ENCODE data around the gene GPR176. TPM values are rescaled to one million over a fixed set of nuclear protein-coding genes. Genes with fewer than 3 reads are reported as not detected.

GPR176 gene, protein sequence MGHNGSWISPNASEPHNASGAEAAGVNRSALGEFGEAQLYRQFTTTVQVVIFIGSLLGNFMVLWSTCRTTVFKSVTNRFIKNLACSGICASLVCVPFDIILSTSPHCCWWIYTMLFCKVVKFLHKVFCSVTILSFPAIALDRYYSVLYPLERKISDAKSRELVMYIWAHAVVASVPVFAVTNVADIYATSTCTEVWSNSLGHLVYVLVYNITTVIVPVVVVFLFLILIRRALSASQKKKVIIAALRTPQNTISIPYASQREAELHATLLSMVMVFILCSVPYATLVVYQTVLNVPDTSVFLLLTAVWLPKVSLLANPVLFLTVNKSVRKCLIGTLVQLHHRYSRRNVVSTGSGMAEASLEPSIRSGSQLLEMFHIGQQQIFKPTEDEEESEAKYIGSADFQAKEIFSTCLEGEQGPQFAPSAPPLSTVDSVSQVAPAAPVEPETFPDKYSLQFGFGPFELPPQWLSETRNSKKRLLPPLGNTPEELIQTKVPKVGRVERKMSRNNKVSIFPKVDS
- total RNA-seq (2022; extraction: Qiagen RNA extraction; ENCODE audit: low read depth): 11.1 to 16.5 TPM (median 13.2 TPM) in 5 replicates

DNA sequence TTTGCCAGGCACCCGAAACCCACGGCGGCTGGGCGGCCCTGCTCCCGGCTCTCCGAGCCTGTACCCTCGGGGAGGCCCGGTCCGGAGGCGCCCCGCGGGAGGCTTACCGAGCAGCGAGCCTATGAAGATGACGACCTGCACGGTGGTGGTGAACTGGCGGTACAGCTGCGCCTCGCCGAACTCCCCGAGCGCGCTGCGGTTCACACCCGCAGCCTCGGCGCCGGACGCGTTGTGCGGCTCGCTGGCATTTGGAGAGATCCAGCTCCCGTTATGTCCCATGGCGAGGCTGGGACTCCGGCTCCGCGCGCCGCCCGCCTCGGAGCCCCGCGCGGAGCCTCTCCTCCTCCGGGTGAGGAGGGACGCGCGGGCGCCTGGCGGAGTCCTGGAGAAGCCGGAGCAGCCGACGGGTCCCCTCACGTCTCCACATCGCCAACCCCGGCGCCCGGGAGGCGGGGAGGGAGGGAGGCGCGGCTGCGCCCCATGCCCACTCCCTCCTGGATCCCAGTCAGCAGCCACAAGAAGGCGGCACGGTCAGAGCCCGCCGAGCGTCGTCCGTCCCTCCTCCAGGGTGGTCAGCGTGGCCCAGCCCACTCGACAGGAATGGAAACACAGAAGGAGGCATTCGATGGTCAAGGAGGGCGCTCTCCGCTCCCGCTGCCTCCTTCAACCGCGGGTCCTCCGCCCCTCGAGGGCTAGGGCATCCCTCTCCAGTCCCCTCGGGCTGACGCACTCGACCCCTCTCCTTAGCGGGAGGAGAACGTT, at the start of gene GPR176:
GPR176 (minus strand) TSS at position 519 of the 762 bp plus-strand sequence; CDS start at position 279, 240 bp downstream.

DNA sequence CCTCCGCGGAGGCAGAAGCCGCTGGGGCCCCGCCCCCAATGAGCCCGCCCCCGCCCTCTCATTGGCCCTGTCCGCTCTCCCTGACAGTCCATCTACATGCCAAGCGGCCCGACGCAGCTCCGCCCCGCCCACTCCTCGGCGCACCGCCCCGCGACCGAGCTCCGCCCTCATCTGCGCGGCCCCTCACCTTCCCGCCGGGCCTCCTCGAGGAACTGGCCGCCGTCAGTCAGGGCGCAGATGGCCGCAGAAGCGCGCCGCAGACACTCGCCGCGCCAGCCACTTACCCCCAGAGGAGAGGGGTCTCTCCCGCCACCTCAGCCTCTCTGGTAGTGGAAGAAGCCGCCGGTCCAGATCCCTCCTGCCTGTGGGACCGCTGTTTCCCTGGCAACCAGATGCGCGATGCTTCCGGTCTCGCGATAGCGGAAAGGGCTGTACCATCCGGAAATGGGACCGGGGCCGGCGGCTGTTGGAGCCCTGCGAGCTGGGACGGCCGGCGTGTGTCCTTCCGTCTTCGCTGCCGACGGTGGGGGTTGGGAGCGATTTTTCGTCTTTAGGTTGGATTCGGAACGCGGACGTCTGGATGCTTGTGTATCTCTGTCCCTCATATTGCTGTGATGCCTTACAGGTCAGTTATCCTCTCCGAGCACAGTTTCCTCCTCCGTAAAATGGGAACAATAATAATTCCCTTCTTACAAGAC, 137.5 kb downstream of the GPR176 start, which contains the start of gene FSIP1:
FSIP1 (minus strand) TSS at position 401 of the 698 bp plus-strand sequence. CDS start 6,317 bp downstream, outside the sequence.

Other genes with a start within 250 kb of the GPR176 start
- 0.40 to 0.73 TPM (median 0.64 TPM) in 5 replicates for gene FSIP1, start 137.4 kb downstream of the GPR176 start, total RNA-seq (2022; extraction: Qiagen RNA extraction; ENCODE audit: low read depth)
- 19.2 to 21.5 TPM (median 19.5 TPM) in 5 replicates for gene EIF2AK4, start 13.8 kb upstream of the GPR176 start, total RNA-seq (2022; extraction: Qiagen RNA extraction; ENCODE audit: low read depth)
- 232 to 261 TPM (median 254 TPM) in 5 replicates for gene SRP14, start 118.9 kb upstream of the GPR176 start, total RNA-seq (2022; extraction: Qiagen RNA extraction; ENCODE audit: low read depth)
- 1.3 to 4.0 TPM (median 1.6 TPM) in 5 replicates for gene BMF, start 188.6 kb upstream of the GPR176 start, total RNA-seq (2022; extraction: Qiagen RNA extraction; ENCODE audit: low read depth)
- gene BUB1B, start 240.8 kb upstream of the GPR176 start, total RNA-seq (2022; extraction: Qiagen RNA extraction; ENCODE audit: low read depth): 27.7 to 33.5 TPM (median 33.0 TPM) in 5 replicates

All from A549 treated with DMSO at 1 μM for 4 hours (cell line).